Ascending aorta (tissue), 2 donors: ENCODE measurements around the gene TMEM63C. TPM values are rescaled to one million over a fixed set of nuclear protein-coding genes. Genes with fewer than 3 reads are reported as not detected.

ENCODE experiments used
- DNase-seq, 2 donors: peaks; one replicate each; pipeline ENCODE4 v3.0.0-alpha.2; 2019; ENCODE audit warnings: low spot score in 2 of 2
- H3K27ac ChIP-seq, 2 donors: fragments of 200-600 bp; sonication (generic); one replicate each; pipeline ENCODE4 v1.5.1; 2016 to 2017; ENCODE audit warnings: mild to moderate bottlenecking in 1 of 2
- H3K27me3 ChIP-seq: fragments of 200-600 bp; sonication (generic); one replicate; pipeline ENCODE4 v1.5.1; 2017
- H3K36me3 ChIP-seq, 2 donors: fragments of 200-600 bp; sonication (generic); one replicate each; pipeline ENCODE4 v1.5.1; 2016
- H3K4me1 ChIP-seq, 2 donors: fragments of 200-600 bp; sonication (generic); one replicate each; pipeline ENCODE4 v1.5.1; 2016 to 2017; ENCODE audit warnings: mild to moderate bottlenecking in 1 of 2
- H3K4me3 ChIP-seq, 2 donors: fragments of 200-600 bp; sonication (generic); one replicate each; pipeline ENCODE4 v1.5.1; 2016 to 2017; ENCODE audit warnings: mild to moderate bottlenecking in 1 of 2
- H3K9me3 ChIP-seq, 2 donors: fragments of 200-600 bp; sonication (generic); one replicate each; pipeline ENCODE4 v1.5.1; 2016
- intact Hi-C: fragments of 100-400 bp; cut with DNase I; formaldehyde crosslinking; loops from one replicate; pipeline ENCODE4 v1.15.1; 2023
- total RNA-seq: library from RNA; depleted of rRNA; stranded (reverse); fragments of >200 nt; gene quantifications from one replicate; pipeline ENCODE4 v1.1.0, GENCODE V29; 2016
- TF ChIP-seq, protein P1 (sequence below), 3 experiments: fragments of 200-600 bp in 2 of 3; fragments of 450-650 bp in 1 of 3; sonication (generic) in 2 of 3; IDR thresholded peaks; one replicate each; pipeline ENCODE4 v1.5.1; 2016 to 2019; ENCODE audit warnings: antibody characterized with exemption in 3 of 3, mild to moderate bottlenecking in 1 of 3, moderate library complexity in 1 of 3

The TMEM63C gene
- total RNA-seq, 1 donor from 2014 or later, result 0.11 TPM

DNA sequence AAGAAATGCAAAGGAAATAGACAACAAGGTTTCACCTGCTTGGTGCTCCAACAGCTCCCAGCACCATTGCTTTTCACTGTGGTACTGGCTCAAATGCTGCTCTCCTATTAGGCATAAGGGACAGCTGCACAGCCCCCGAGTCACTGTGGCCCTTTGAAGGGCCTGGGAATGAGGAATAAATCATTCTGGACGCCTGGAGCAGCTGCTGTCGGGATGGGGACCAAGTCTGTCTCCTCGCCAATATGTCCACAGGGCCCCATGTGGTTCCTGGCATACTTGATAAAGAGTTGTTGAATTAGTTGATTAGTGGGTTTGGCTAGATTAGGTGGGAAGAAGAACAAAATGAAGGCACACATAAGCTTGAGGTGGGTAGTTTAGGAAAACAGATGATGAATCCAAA is 102.5 kb downstream of the TMEM63C start:
- Histone ChIP-seq H3K27ac (no peak overlapping the region), H3K4me1 (no peaks in the 10 kb centered on the region), H3K4me3 (no peak overlapping the region), H3K9me3 (no peaks in the 10 kb centered on the region), H3K27me3 (no peaks in the 10 kb centered on the region), H3K36me3 (peaks cover 65 to 90% of the 10 kb centered on the region in 2 donors)
- intact Hi-C loops, result no loop called here
- TF ChIP-seq, protein P1, sequence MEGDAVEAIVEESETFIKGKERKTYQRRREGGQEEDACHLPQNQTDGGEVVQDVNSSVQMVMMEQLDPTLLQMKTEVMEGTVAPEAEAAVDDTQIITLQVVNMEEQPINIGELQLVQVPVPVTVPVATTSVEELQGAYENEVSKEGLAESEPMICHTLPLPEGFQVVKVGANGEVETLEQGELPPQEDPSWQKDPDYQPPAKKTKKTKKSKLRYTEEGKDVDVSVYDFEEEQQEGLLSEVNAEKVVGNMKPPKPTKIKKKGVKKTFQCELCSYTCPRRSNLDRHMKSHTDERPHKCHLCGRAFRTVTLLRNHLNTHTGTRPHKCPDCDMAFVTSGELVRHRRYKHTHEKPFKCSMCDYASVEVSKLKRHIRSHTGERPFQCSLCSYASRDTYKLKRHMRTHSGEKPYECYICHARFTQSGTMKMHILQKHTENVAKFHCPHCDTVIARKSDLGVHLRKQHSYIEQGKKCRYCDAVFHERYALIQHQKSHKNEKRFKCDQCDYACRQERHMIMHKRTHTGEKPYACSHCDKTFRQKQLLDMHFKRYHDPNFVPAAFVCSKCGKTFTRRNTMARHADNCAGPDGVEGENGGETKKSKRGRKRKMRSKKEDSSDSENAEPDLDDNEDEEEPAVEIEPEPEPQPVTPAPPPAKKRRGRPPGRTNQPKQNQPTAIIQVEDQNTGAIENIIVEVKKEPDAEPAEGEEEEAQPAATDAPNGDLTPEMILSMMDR (IDR thresholded peaks at IDR 0.05), result no peak
- DNase-seq, result no peak

DNA sequence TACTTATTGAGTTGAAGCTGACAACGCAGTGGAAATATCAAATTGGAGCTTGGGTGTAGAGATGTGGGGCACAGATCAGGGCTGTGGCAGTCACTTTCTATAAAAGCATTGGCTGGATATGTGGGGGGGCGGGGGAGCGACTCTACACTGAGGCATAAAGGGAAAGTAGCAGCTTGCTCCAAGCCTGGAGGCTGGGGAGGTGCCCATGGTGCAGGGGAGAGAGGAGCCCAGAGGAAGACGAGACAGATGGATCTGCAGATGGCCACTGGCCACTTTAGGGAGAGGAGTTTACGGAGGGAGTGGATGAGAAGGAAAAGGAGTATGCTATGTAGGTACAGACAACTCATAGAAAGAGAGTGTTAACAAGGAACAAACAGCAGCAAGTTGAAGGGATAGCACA is 102.9 kb downstream of the TMEM63C start:
- H3K4me3 ChIP-seq, result no peak overlapping the region
- intact Hi-C loops, result no loop called here
- TF ChIP-seq, protein P1 (IDR thresholded peaks at IDR 0.05), result no peak

DNA sequence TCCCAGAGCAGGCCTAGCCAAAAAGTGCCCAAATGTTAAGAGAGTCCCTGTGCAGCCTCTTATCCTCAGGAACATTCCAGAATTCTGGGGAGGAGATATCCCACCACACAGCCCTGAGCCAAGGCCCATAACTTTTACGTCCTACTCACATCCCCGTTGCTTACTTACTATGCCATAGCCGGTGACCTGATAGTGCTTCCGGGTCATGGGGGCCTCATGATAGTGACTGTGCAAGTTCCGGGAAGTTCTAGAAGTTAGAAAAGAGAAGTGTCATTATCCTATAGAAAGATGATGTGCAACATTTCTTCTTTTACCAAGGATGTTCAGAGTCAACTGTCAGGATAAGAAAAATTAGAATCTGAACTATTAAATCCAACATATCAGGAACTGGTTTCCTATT is 105.0 kb downstream of the TMEM63C start:
- H3K27me3 ChIP-seq, result no peaks in the 10 kb centered on the region
- TF ChIP-seq, protein P1 (IDR thresholded peaks at IDR 0.05), result no peak
- no peak overlapping the region for H3K4me3 ChIP-seq
- peaks cover 51 to 88% of the 10 kb centered on the region in 2 donors for H3K36me3 ChIP-seq
- intact Hi-C loops, result no loop called here
- H3K4me1 ChIP-seq, result no peaks in the 10 kb centered on the region
- no peak for DNase-seq
- H3K9me3 ChIP-seq, result no peaks in the 10 kb centered on the region
- no peak overlapping the region for H3K27ac ChIP-seq

More for the DNA sequence above, 102.9 kb downstream of the TMEM63C start:
- H3K27ac ChIP-seq, result no peak overlapping the region
- no peaks in the 10 kb centered on the region for H3K4me1 ChIP-seq
- no peaks in the 10 kb centered on the region for H3K9me3 ChIP-seq
- peaks cover 61 to 86% of the 10 kb centered on the region in 2 donors for H3K36me3 ChIP-seq
- no peak for DNase-seq
- H3K27me3 ChIP-seq, result no peaks in the 10 kb centered on the region

DNA sequence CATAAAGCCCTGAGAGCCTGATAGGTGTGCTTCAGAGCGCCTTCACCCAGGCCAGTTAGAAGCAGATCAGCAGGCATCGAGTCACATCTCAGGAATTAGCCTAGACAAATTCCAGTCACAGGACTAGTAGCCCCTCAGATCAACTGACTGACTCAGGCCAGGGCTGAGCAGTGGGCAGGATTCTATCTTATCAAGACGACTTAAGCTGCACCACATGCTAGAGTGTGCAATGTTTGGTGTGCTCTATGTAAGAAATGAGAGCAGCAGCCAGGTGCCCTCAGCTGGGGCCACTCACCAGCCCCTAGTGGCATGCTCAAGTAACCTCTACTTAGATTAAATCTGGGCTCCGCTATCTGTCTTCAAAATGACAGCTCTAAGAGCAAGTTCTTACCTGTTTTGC is 109.1 kb downstream of the TMEM63C start:
- no peak for DNase-seq

DNA sequence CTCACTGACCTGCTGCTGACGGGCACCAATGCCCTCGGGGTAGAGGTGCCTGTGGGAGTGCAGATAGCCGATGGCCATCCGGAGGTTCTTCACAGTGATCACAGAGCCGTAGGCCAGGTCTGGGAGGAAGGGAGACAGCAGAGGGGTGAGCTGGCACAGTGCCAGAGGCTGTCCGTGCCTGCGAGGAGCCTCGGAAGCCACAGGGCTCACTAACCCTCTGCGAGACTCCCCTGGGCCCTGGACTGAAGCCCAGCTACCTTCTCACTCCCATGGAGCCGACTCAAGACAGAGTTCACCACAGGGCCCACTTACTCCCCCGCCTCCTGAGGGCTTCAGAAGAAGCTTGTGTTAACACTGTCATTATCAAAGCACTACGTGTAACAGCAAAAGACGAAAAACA is 114.6 kb downstream of the TMEM63C start:
- H3K9me3 ChIP-seq, result no peaks in the 10 kb centered on the region
- H3K4me1 ChIP-seq, result no peaks in the 10 kb centered on the region
- peaks cover 28 to 67% of the 10 kb centered on the region in 2 donors for H3K36me3 ChIP-seq
- intact Hi-C loops, result no loop called here
- no peak for DNase-seq
- H3K27me3 ChIP-seq, result no peaks in the 10 kb centered on the region
- TF ChIP-seq, protein P1 (IDR thresholded peaks at IDR 0.05), result no peak
- no peak overlapping the region for H3K27ac ChIP-seq
- no peak overlapping the region for H3K4me3 ChIP-seq

More for the DNA sequence above, 109.1 kb downstream of the TMEM63C start:
- Histone ChIP-seq H3K9me3 (no peaks in the 10 kb centered on the region), H3K4me3 (no peak overlapping the region), H3K27me3 (no peaks in the 10 kb centered on the region), H3K4me1 (no peaks in the 10 kb centered on the region), H3K36me3 (peaks cover 30 to 71% of the 10 kb centered on the region in 2 donors), H3K27ac (no peak overlapping the region)
- intact Hi-C loops, result no loop called here
- TF ChIP-seq, protein P1 (IDR thresholded peaks at IDR 0.05), result no peak

DNA sequence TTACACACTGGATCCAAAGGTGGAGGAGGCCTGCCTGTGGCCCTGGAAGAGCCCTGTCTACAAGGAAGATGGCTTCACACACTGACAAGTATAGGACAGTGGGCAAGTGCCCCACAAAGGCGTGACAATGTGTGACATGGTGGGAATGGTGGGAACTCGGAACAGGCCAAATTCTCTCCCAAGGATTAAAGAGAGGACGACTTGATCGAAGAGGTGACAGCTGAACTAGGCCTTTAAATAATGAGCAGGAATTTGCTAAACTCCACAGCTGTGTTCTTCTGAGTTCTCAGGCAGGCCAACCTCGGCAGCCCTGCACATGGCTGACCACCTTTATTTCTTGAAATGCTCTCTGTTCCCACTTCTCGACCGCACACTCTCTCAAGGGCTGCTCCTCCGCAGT is 115.3 kb downstream of the TMEM63C start:
- Histone ChIP-seq H3K27me3 (no peaks in the 10 kb centered on the region), H3K36me3 (peaks cover 28 to 62% of the 10 kb centered on the region in 2 donors), H3K9me3 (no peaks in the 10 kb centered on the region), H3K4me3 (no peak overlapping the region), H3K4me1 (no peaks in the 10 kb centered on the region), H3K27ac (no peak overlapping the region)
- DNase-seq, result no peak
- TF ChIP-seq, protein P1 (IDR thresholded peaks at IDR 0.05), result no peak
- intact Hi-C loops, result no loop called here
